Smooth muscle cell (in vitro differentiated cells): Measurements from ENCODE around the gene TBX21. TPM values are rescaled to one million over a fixed set of nuclear protein-coding genes. Genes with fewer than 3 reads are reported as not detected.

ENCODE experiments used
- DNase-seq: peaks from one replicate; lab custom pipeline; 2025; ENCODE audit not compliant: unreplicated experiment; lab: John Stamatoyannopoulos, UW
- H2AFZ ChIP-seq: fragments of 200-600 bp; sonication (generic); 2 replicates; pipeline ENCODE4 v1.6.0; 2016; ENCODE audit warnings: antibody characterized with exemption, low read depth, mild to moderate bottlenecking
- H3F3A ChIP-seq: fragments of 200-600 bp; sonication (generic); 2 replicates; pipeline ENCODE4 v1.6.0; 2017; ENCODE audit warnings: antibody characterized with exemption, low read depth
- H3K27ac ChIP-seq: fragments of 200-600 bp; sonication (generic); 2 replicates; pipeline ENCODE4 v1.5.1; 2016; ENCODE audit warnings: low read depth, mild to moderate bottlenecking
- H3K27me3 ChIP-seq: fragments of 200-600 bp; sonication (generic); 2 replicates; pipeline ENCODE4 v1.6.1; 2016; ENCODE audit warnings: low read depth, mild to moderate bottlenecking
- H3K36me3 ChIP-seq: fragments of 200-600 bp; sonication (generic); 2 replicates; pipeline ENCODE4 v1.5.1; 2016; ENCODE audit warnings: low read depth
- H3K4me1 ChIP-seq: fragments of 200-600 bp; sonication (generic); 2 replicates; pipeline ENCODE4 v1.5.1; 2016; ENCODE audit warnings: low read depth
- H3K4me2 ChIP-seq: fragments of 200-600 bp; sonication (generic); 2 replicates; pipeline ENCODE4 v1.6.0; 2016; ENCODE audit warnings: mild to moderate bottlenecking
- H3K4me3 ChIP-seq: fragments of 200-600 bp; sonication (generic); 2 replicates; pipeline ENCODE4 v1.5.1; 2016; ENCODE audit warnings: mild to moderate bottlenecking
- H3K79me2 ChIP-seq: fragments of 200-600 bp; sonication (generic); 2 replicates; pipeline ENCODE4 v1.6.0; 2016; ENCODE audit warnings: low read depth, mild to moderate bottlenecking
- H3K9ac ChIP-seq: fragments of 200-600 bp; sonication (generic); 2 replicates; pipeline ENCODE4 v1.6.0; 2016; ENCODE audit warnings: low read depth
- H3K9me3 ChIP-seq: fragments of 200-600 bp; sonication (generic); replicated peaks from 2 replicates; pipeline ENCODE4 v1.5.1; 2016; ENCODE audit warnings: low read depth
- H4K20me1 ChIP-seq: fragments of 200-600 bp; sonication (generic); 2 replicates; pipeline ENCODE4 v1.6.0; 2016; ENCODE audit warnings: low read depth
- CTCF ChIP-seq: fragments of 200-600 bp; sonication (generic); IDR thresholded peaks from 2 replicates; pipeline ENCODE4 v1.5.1; 2017; ENCODE audit warnings: borderline replicate concordance, mild to moderate bottlenecking, antibody characterized with exemption; ENCODE audit not compliant: insufficient read depth, poor library complexity, severe bottlenecking
- WGBS: methylation state at CpG from one replicate; pipeline ENCODE4 v1.1.7; 2016; ENCODE audit warnings: low lambda C conversion rate; 5-methylcytosine and 5-hydroxymethylcytosine counted together
- polyA plus RNA-seq: library from polyadenylated mRNA; unstranded; fragments of >200 nt; fragmentation: Nextera tagmentation; extraction: Ambion mirVana; gene quantifications from 2 replicates; pipeline ENCODE4 v1.2.1, GENCODE V29; 2016
- total RNA-seq: library from RNA; depleted of rRNA; stranded (reverse); fragments of >200 nt; gene quantifications from 2 replicates; pipeline ENCODE4 v1.2.3, GENCODE V29; 2014

The TBX21 gene
- not detected in 2 replicates for total RNA-seq
- polyA plus RNA-seq = not detected in 2 replicates

GRCh38 chr17:47733047-47733673 lies at the start of gene TBX21:
TSS of gene TBX21 (plus strand) at chr17:47733236. CDS start at chr17:47733455, 219 bp downstream.
- no peak within 1 kb of the TSS for H2AFZ ChIP-seq
- WGBS = 3% methylated on average over 57 of the region's 73 CpGs

GRCh38 chr17:47684025-47684424 lies 49.0 kb upstream of the TBX21 start:
- H3K4me3 ChIP-seq = no peak overlapping the region
- H2AFZ ChIP-seq = no peak overlapping the region
- 96% methylated on average over 4 of the region's 4 CpGs for WGBS

More at GRCh38 chr17:47733047-47733673, at the start of gene TBX21:
- Histone ChIP-seq H4K20me1 (no peaks in the 10 kb centered on the region), H3K4me2 (peak within 1 kb of the TSS; percentile 87), H3K27me3 (peaks cover 79% of the 10 kb centered on the region), H3K27ac (no peak within 1 kb of the TSS), H3K9me3 (no peaks in the 10 kb centered on the region), H3K79me2 (no peaks in the 10 kb centered on the region), H3K4me3 (peak within 1 kb of the TSS; percentile 45), H3K36me3 (no peaks in the 10 kb centered on the region), H3F3A (no peaks in the 10 kb centered on the region), H3K4me1 (no peaks in the 10 kb centered on the region), H3K9ac (no peak within 1 kb of the TSS)
- no peak for TF ChIP-seq CTCF
- DNase-seq = peak; percentile 27

GRCh38 chr17:47684535-47685193 lies 48.4 kb upstream of the TBX21 start:
- no peak overlapping the region for H2AFZ ChIP-seq
- WGBS = 92% methylated on average over 4 of the region's 4 CpGs
- DNase-seq = no peak
- peaks cover 15% of the 10 kb centered on the region for H3K4me1 ChIP-seq
- H3K27ac ChIP-seq = peak overlapping the region; percentile 74
- no peak overlapping the region for H3K9ac ChIP-seq
- peaks cover 25% of the 10 kb centered on the region for H3K36me3 ChIP-seq
- no peaks in the 10 kb centered on the region for H3K9me3 ChIP-seq
- H3K27me3 ChIP-seq = no peaks in the 10 kb centered on the region
- no peak overlapping the region for H3K4me2 ChIP-seq
- H3F3A ChIP-seq = peaks cover 49% of the 10 kb centered on the region
- H3K79me2 ChIP-seq = no peaks in the 10 kb centered on the region
- no peak for TF ChIP-seq CTCF
- peaks cover 56% of the 10 kb centered on the region for H4K20me1 ChIP-seq
- no peak overlapping the region for H3K4me3 ChIP-seq

More at GRCh38 chr17:47684025-47684424, 49.0 kb upstream of the TBX21 start:
- H3K79me2 ChIP-seq = no peaks in the 10 kb centered on the region
- no peaks in the 10 kb centered on the region for H3K27me3 ChIP-seq
- H3K4me1 ChIP-seq = peaks cover 15% of the 10 kb centered on the region
- H4K20me1 ChIP-seq = peaks cover 61% of the 10 kb centered on the region
- H3K9ac ChIP-seq = no peak overlapping the region
- H3F3A ChIP-seq = peaks cover 55% of the 10 kb centered on the region
- DNase-seq = no peak
- no peak for TF ChIP-seq CTCF
- no peak overlapping the region for H3K27ac ChIP-seq
- H3K36me3 ChIP-seq = peaks cover 25% of the 10 kb centered on the region
- no peaks in the 10 kb centered on the region for H3K9me3 ChIP-seq
- H3K4me2 ChIP-seq = no peak overlapping the region
